H1 (cell line): ENCODE measurements around the gene FRMD5. TPM values are rescaled to one million over a fixed set of nuclear protein-coding genes. Genes with fewer than 3 reads are reported as not detected.

Experiments
- CTCF ChIA-PET: fragments of 300-600 bp; sonication (Branson Sonifier 250); formaldehyde crosslinking; loops from one replicate; lab custom pipeline; 2021; ENCODE audit not compliant: partially characterized antibody; lab: Charles Lee
- POLR2A ChIA-PET: fragments of 300-600 bp; sonication (Branson Sonifier 250); formaldehyde crosslinking; loops from one replicate; lab custom pipeline; 2021; ENCODE audit warnings: inconsistent platforms; ENCODE audit not compliant: partially characterized antibody; lab: Charles Lee
- DNase-seq, 2 experiments: peaks; one replicate each; pipeline versions ENCODE4 v3.0.0 to v3.0.0-alpha.2; 2010 to 2022; ENCODE audit warnings: low spot score in 2 of 2, low read depth in 1 of 2, mixed read lengths in 1 of 2
- FAIRE-seq: peaks from 2 replicates; lab custom pipeline; 2011; peaks lifted over from hg19 to GRCh38; lab: Jason Lieb, UNC
- H2AFZ ChIP-seq: 2 replicates; pipeline ENCODE4 v1.8.1; 2012; ENCODE audit warnings: low read length, inconsistent platforms
- H2AK5ac ChIP-seq: 2 replicates; pipeline ENCODE4 v1.6.1; 2013; ENCODE audit warnings: low read depth, low read length
- H2BK120ac ChIP-seq: replicated peaks from 2 replicates; pipeline ENCODE3; 2013; ENCODE audit warnings: low read depth, low read length, inconsistent platforms
- H2BK12ac ChIP-seq: 2 replicates; pipeline ENCODE4 v1.6.1; 2013; ENCODE audit warnings: low read depth, low read length
- H2BK15ac ChIP-seq: 2 replicates; pipeline ENCODE4 v1.6.1; 2013; ENCODE audit warnings: low read length
- H2BK20ac ChIP-seq: 2 replicates; pipeline ENCODE4 v1.6.1; 2013; ENCODE audit warnings: low read length
- H2BK5ac ChIP-seq: 2 replicates; pipeline ENCODE4 v1.6.1; 2013; ENCODE audit warnings: low read depth, low read length
- H3K14ac ChIP-seq: 2 replicates; pipeline ENCODE4 v1.6.1; 2013; ENCODE audit warnings: inconsistent platforms; ENCODE audit not compliant: insufficient read length
- H3K18ac ChIP-seq: 2 replicates; pipeline ENCODE4 v1.6.1; 2013; ENCODE audit warnings: low read length; ENCODE audit errors: extremely low read depth
- H3K23ac ChIP-seq: 2 replicates; pipeline ENCODE4 v1.6.1; 2013; ENCODE audit warnings: inconsistent platforms; ENCODE audit not compliant: insufficient read length
- H3K23me2 ChIP-seq: 2 replicates; pipeline ENCODE4 v1.6.1; 2013; ENCODE audit warnings: low read depth, low read length
- H3K27ac ChIP-seq: 2 replicates; pipeline ENCODE4 v1.6.1; 2011; ENCODE audit warnings: low read depth, low read length, inconsistent platforms
- H3K27me3 ChIP-seq, 4 experiments: replicated peaks in 1 of 4; 1 replicate in 1 of 4; 2 replicates in 3 of 4; pipeline versions ENCODE4 v1.6.1 to v1.8.1; 2011 to 2013; ENCODE audit warnings: low read length in 3 of 4, mild to moderate bottlenecking in 3 of 4, inconsistent platforms in 2 of 4, mixed read lengths in 2 of 4, moderate library complexity in 1 of 4; ENCODE audit not compliant: control insufficient read depth in 3 of 4, insufficient read depth in 3 of 4; ENCODE audit errors: extremely low read depth in 1 of 4
- H3K36me3 ChIP-seq, 4 experiments: 2 replicates each; pipeline versions ENCODE4 v1.6.1 to v1.8.1; 2011 to 2013; ENCODE audit warnings: mild to moderate bottlenecking in 4 of 4, low read length in 3 of 4, moderate library complexity in 2 of 4, control low read depth in 1 of 4, inconsistent platforms in 1 of 4; ENCODE audit not compliant: insufficient read depth in 4 of 4, control insufficient read depth in 2 of 4
- H3K4ac ChIP-seq: replicated peaks from 2 replicates; pipeline ENCODE3; 2013; ENCODE audit warnings: low read length, low read depth, mixed read lengths, inconsistent platforms; ENCODE audit not compliant: insufficient read length
- H3K4me1 ChIP-seq, 4 experiments: replicated peaks in 1 of 4; 1 replicate in 1 of 4; 2 replicates in 3 of 4; pipeline versions ENCODE4 v1.6.1 to v1.8.1; 2011 to 2013; ENCODE audit warnings: low read length in 3 of 4, inconsistent platforms in 2 of 4, mixed read lengths in 1 of 4; ENCODE audit not compliant: insufficient read depth in 4 of 4, control insufficient read depth in 3 of 4
- H3K4me2 ChIP-seq, 2 experiments: 2 replicates each; pipeline versions ENCODE4 v1.6.1 to v1.8.1; 2011 to 2013; ENCODE audit warnings: low read depth in 2 of 2, low read length in 2 of 2, control low read depth in 1 of 2, inconsistent platforms in 1 of 2, mild to moderate bottlenecking in 1 of 2; ENCODE audit not compliant: insufficient read depth in 1 of 2
- H3K4me3 ChIP-seq, 4 experiments: fragments of 200-600, 300-600 bp in 1 of 4; sonication (generic), shearing (Covaris generic), sonication (Bioruptor Twin) in 1 of 4; 2 replicates each; pipeline versions ENCODE4 v1.5.1 to v1.8.1; 2011 to 2016; ENCODE audit warnings: low read length in 4 of 4, low read depth in 3 of 4, control low read depth in 2 of 4, inconsistent platforms in 2 of 4, mild to moderate bottlenecking in 2 of 4, mixed read lengths in 1 of 4, moderate library complexity in 1 of 4; ENCODE audit not compliant: insufficient read depth in 2 of 4; ENCODE audit errors: extremely low read depth in 1 of 4
- H3K56ac ChIP-seq: replicated peaks from 2 replicates; pipeline ENCODE3; 2013; ENCODE audit warnings: low read depth, mild to moderate bottlenecking, mixed read lengths, low read length, inconsistent platforms; ENCODE audit not compliant: insufficient read length
- H3K79me1 ChIP-seq: 2 replicates; pipeline ENCODE4 v1.6.1; 2013; ENCODE audit warnings: low read depth, low read length, control low read depth
- H3K79me2 ChIP-seq, 2 experiments: 2 replicates each; pipeline versions ENCODE4 v1.6.1 to v1.8.1; 2012 to 2013; ENCODE audit warnings: low read length in 2 of 2, mild to moderate bottlenecking in 2 of 2, inconsistent platforms in 1 of 2; ENCODE audit not compliant: insufficient read depth in 2 of 2, control insufficient read depth in 1 of 2
- H3K9ac ChIP-seq, 4 experiments: replicated peaks in 1 of 4; 1 replicate in 1 of 4; 2 replicates in 3 of 4; pipeline versions ENCODE4 v1.6.1 to v1.8.1; 2011 to 2013; ENCODE audit warnings: low read depth in 3 of 4, low read length in 3 of 4, control low read depth in 2 of 4, mild to moderate bottlenecking in 2 of 4, moderate library complexity in 2 of 4, inconsistent platforms in 1 of 4; ENCODE audit errors: extremely low read depth in 1 of 4
- H3K9me3 ChIP-seq, 2 experiments: 2 replicates each; pipeline versions ENCODE4 v1.6.1 to v1.8.1; 2012 to 2013; ENCODE audit warnings: mild to moderate bottlenecking in 2 of 2, moderate library complexity in 2 of 2, control low read depth in 1 of 2, inconsistent platforms in 1 of 2, low read depth in 1 of 2, low read length in 1 of 2, mixed read lengths in 1 of 2; ENCODE audit not compliant: insufficient read depth in 2 of 2
- H4K20me1 ChIP-seq, 2 experiments: replicated peaks in 1 of 2; 2 replicates each; pipeline versions ENCODE3 to v1.8.1; 2011 to 2013; ENCODE audit warnings: inconsistent platforms in 2 of 2, low read length in 2 of 2, mild to moderate bottlenecking in 1 of 2; ENCODE audit not compliant: insufficient read depth in 2 of 2, control insufficient read depth in 1 of 2
- H4K5ac ChIP-seq: 2 replicates; pipeline ENCODE4 v1.6.1; 2013; ENCODE audit warnings: low read length, low read depth, mixed read lengths, inconsistent platforms; ENCODE audit not compliant: insufficient read length
- H4K8ac ChIP-seq: 2 replicates; pipeline ENCODE4 v1.8.0; 2013; ENCODE audit warnings: mild to moderate bottlenecking, moderate library complexity, low read length, inconsistent platforms; ENCODE audit not compliant: insufficient read depth; ENCODE audit errors: extremely low read depth
- H4K91ac ChIP-seq: replicated peaks from 2 replicates; pipeline ENCODE3; 2013; ENCODE audit warnings: low read length, mixed read lengths, inconsistent platforms; ENCODE audit not compliant: insufficient read length
- CBX5 ChIP-seq: fragments of 300-800, 300-1000 bp; sonication (generic); IDR thresholded peaks from 2 replicates; pipeline ENCODE4 v1.7.1; 2016; ENCODE audit warnings: antibody characterized with exemption, low read length, low read depth
- CTBP2 ChIP-seq: IDR thresholded peaks from 2 replicates; pipeline ENCODE4 v1.7.0; 2011; ENCODE audit warnings: borderline replicate concordance, mild to moderate bottlenecking, moderate library complexity, mixed read lengths, low read length; ENCODE audit not compliant: insufficient read depth, insufficient read length
- EZH2 ChIP-seq: fragments of 200-600 bp; sonication (generic); IDR thresholded peaks from 2 replicates; pipeline ENCODE4 v1.7.1; 2012; ENCODE audit warnings: low read depth, mild to moderate bottlenecking, moderate library complexity, low read length, inconsistent platforms; ENCODE audit not compliant: severe bottlenecking
- FOSL1 ChIP-seq: IDR thresholded peaks from 2 replicates; pipeline ENCODE4 v1.6.1; 2011; ENCODE audit warnings: mild to moderate bottlenecking, low read depth, low read length, moderate library complexity; ENCODE audit not compliant: insufficient read depth
- HDAC2 ChIP-seq, 2 experiments: fragments of 300-600 bp in 1 of 2; sonication (generic) in 1 of 2; IDR thresholded peaks; 2 replicates each; pipeline ENCODE4 v1.6.1; 2011 to 2012; ENCODE audit warnings: low read depth in 2 of 2, low read length in 2 of 2, mild to moderate bottlenecking in 2 of 2, moderate library complexity in 2 of 2, borderline replicate concordance in 1 of 2, inconsistent platforms in 1 of 2
- NRF1 ChIP-seq: IDR thresholded peaks from 2 replicates; pipeline ENCODE4 v1.6.1; 2011; ENCODE audit warnings: mild to moderate bottlenecking, low read depth, low read length, improper control_type of control experiment
- POLR2AphosphoS5 ChIP-seq: IDR thresholded peaks from 2 replicates; pipeline ENCODE4 v1.6.1; 2011; ENCODE audit warnings: low read depth, low read length
- RAD21 ChIP-seq, 2 experiments: IDR thresholded peaks in 1 of 2; conservative IDR thresholded peaks in 1 of 2; 2 replicates each; pipeline ENCODE4 v1.6.1; 2011; ENCODE audit warnings: low read depth in 2 of 2, low read length in 2 of 2, improper control_type of control experiment in 1 of 2, inconsistent platforms in 1 of 2, mild to moderate bottlenecking in 1 of 2, moderate library complexity in 1 of 2
- SP1 ChIP-seq: IDR thresholded peaks from 2 replicates; pipeline ENCODE4 v1.6.1; 2011; ENCODE audit warnings: low read depth, low read length
- SP4 ChIP-seq: IDR thresholded peaks from 2 replicates; pipeline ENCODE4 v1.6.1; 2012; ENCODE audit warnings: low read length, inconsistent platforms
- TAF1 ChIP-seq: IDR thresholded peaks from 2 replicates; pipeline ENCODE4 v1.6.1; 2011; ENCODE audit warnings: mild to moderate bottlenecking, low read depth, low read length
- TBP ChIP-seq: IDR thresholded peaks from 2 replicates; pipeline ENCODE4 v1.6.1; 2011; ENCODE audit warnings: low read depth, low read length, improper control_type of control experiment
- WGBS, 2 experiments: shearing (Covaris generic) in 1 of 2; methylation state at CpG; one replicate each; pipeline versions ENCODE4 v1.1.6 to v1.1.7; 2013 to 2015; ENCODE audit warnings: low lambda C conversion rate in 2 of 2, mixed read lengths in 2 of 2, inconsistent platforms in 1 of 2, low coverage in 1 of 2, missing lambda C conversion rate in 1 of 2; ENCODE audit not compliant: insufficient replicate concordance in 2 of 2, insufficient coverage in 1 of 2, insufficient read length in 1 of 2; ENCODE audit errors: extremely low coverage in 1 of 2, missing lambda C conversion rate in 1 of 2; 5-methylcytosine and 5-hydroxymethylcytosine counted together
- polyA plus RNA-seq, 7 experiments: library from polyadenylated mRNA; depleted of rRNA in 3 of 7; stranded (reverse) in 5 of 7; unstranded in 2 of 7; fragments of >200 nt in 5 of 7; fragments of 200-250 nt in 2 of 7; gene quantifications; 1 replicate in 5 of 7; 2 replicates in 1 of 7; 4 replicates in 1 of 7; pipeline versions ENCODE4 v1.2.1 to v1.2.3, GENCODE V29; 2011 to 2013; ENCODE audit warnings: missing spikeins in 2 of 7, mixed read lengths in 2 of 7
- total RNA-seq: library from RNA; stranded (reverse); fragmentation: NEBNext Ultra II Directional; extraction: Animal tissue kit (Norgen Biotek cat#: 25700); gene quantifications from 2 replicates; pipeline ENCODE4 v1.2.1, GENCODE V29; 2021

FRMD5 gene
- total and polyA plus RNA-seq, 2 of the 8 experiments (the other 6 are each of a cell fraction or from before 2014, with no cell fraction given) = 10.1 to 12.6 TPM

DNA sequence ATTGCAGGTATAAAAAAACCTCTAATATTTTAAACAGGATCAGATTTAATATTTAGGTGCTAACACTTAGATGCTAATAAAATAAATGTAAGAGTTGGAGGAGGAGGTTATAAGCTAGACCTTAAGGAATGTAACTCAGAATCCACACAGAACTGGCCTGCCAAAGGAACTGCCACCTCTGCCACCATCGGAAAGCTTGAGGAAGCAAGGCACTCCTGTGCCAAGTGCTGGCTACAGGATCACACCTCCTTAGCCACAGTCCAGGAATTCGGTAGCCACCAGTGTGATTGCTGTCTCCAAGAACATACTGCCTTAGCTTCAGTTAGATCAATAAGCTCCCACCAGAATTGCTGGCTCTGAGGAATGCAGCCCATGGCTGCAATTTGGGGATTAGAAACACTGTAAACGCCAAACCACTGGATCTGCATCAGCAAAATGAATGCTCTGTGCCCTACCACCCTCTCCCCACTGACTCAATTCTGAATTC is 58.0 kb downstream of the FRMD5 start:
- Histone ChIP-seq H3K27ac (no peak overlapping the region), H3K27me3 (no peaks in the 10 kb centered on the region), H3K4me3 (no peak overlapping the region), H3K23ac (no peak overlapping the region), H3K36me3 (no peaks in the 10 kb centered on the region), H2BK15ac (no peak overlapping the region), H3K79me2 (no peaks in the 10 kb centered on the region; a peak in 1 of 4 replicates), H3K14ac (no peak overlapping the region), H4K5ac (no peak overlapping the region), H3K23me2 (no peaks in the 10 kb centered on the region), H3K79me1 (no peaks in the 10 kb centered on the region), H4K20me1 (no peaks in the 10 kb centered on the region), H4K91ac (no peak overlapping the region), H3K9ac (no peak overlapping the region; a peak in 1 of 7 replicates), H3K4ac (no peak overlapping the region), H2BK20ac (no peak overlapping the region), H3K4me2 (no peak overlapping the region), H2AK5ac (no peak overlapping the region), H2AFZ (no peak overlapping the region), H3K9me3 (no peaks in the 10 kb centered on the region), H2BK12ac (no peak overlapping the region), H3K56ac (no peak overlapping the region), H3K18ac (no peak overlapping the region), H4K8ac (no peak overlapping the region), H2BK120ac (no peak overlapping the region), H2BK5ac (no peak overlapping the region), H3K4me1 (no peaks in the 10 kb centered on the region)
- WGBS, 2 experiments = 92% methylated on average over 3 of the region's 3 CpGs; no CpG with 5 or more reads in 1 of the 2 experiments
- DNase-seq = no peak
- POLR2A ChIA-PET = no interaction called here
- FAIRE-seq = no peak
- TF ChIP-seq FOSL1 (no peak), NRF1 (no peak), CTBP2 (no peak), HDAC2 (IDR thresholded peaks at IDR 0.05; ENCODE audit: borderline replicate concordance in 1 of 2, low read depth in 2 of 2, low read length in 2 of 2) (no peak), TBP (no peak), SP4 (no peak), EZH2 (no peak), RAD21 (IDR thresholded peaks at IDR 0.05 in 1 of 2, conservative IDR thresholded peaks at IDR 0.05 in 1 of 2; ENCODE audit: low read depth in 2 of 2, low read length in 2 of 2) (no peak), POLR2AphosphoS5 (no peak), CBX5 (no peak), SP1 (no peak), TAF1 (no peak)
- CTCF ChIA-PET = interaction anchor here (1.0 to 1.6 kb wide), 2 partner anchors 53 to 233 kb away, joined by 3 to 7 read pairs; no protein-coding TSS in a partner anchor
